HEK293T (cell line): ENCODE results near the gene CLNS1A.

Experiments
- CTCF ChIA-PET: fragments of 350-600 bp; formaldehyde crosslinking; extraction: SDS; loops from one replicate; lab custom pipeline; 2021; ENCODE audit warnings: antibody characterized with exemption, inconsistent platforms; lab: Yijun Ruan, JAX
- POLR2A ChIA-PET: fragments of 350-600 bp; formaldehyde crosslinking; extraction: SDS; loops from one replicate; lab custom pipeline; 2020; ENCODE audit warnings: antibody characterized with exemption, inconsistent platforms; lab: Yijun Ruan, JAX
- DNase-seq: peaks from one replicate; pipeline ENCODE4 v3.0.0; 2012; ENCODE audit warnings: mixed read lengths; ENCODE audit errors: extremely low spot score
- ARNT ChIP-seq: fragments of 450-650 bp; IDR thresholded peaks from 2 replicates; pipeline ENCODE4 v1.6.1; 2017; ENCODE audit warnings: mild to moderate bottlenecking
- BHLHE40 ChIP-seq: fragments of 450-650 bp; IDR thresholded peaks from 2 replicates; pipeline ENCODE4 v1.6.1; 2016; ENCODE audit warnings: mild to moderate bottlenecking, moderate library complexity, borderline replicate concordance
- CTBP1 ChIP-seq: fragments of 450-650 bp; IDR thresholded peaks from 2 replicates; pipeline ENCODE4 v1.6.1; 2016; ENCODE audit warnings: borderline replicate concordance
- ELF4 ChIP-seq: fragments of 450-650 bp; IDR thresholded peaks from 2 replicates; pipeline ENCODE4 v1.6.1; 2017; ENCODE audit warnings: antibody characterized with exemption
- FOXA1 ChIP-seq: fragments of 450-650 bp; IDR thresholded peaks from 2 replicates; pipeline ENCODE4 v1.6.1; 2016; ENCODE audit warnings: mild to moderate bottlenecking
- FOXK2 ChIP-seq: fragments of 450-650 bp; IDR thresholded peaks from 2 replicates; pipeline ENCODE4 v1.6.1; 2016; ENCODE audit warnings: mild to moderate bottlenecking
- FOXM1 ChIP-seq: fragments of 450-650 bp; IDR thresholded peaks from 2 replicates; pipeline ENCODE4 v1.6.1; 2017; ENCODE audit warnings: mild to moderate bottlenecking, borderline replicate concordance
- HDGF ChIP-seq: fragments of 450-650 bp; IDR thresholded peaks from 2 replicates; pipeline ENCODE4 v1.6.1; 2017; ENCODE audit warnings: antibody characterized with exemption, borderline replicate concordance
- L3MBTL2 ChIP-seq: fragments of 450-650 bp; conservative IDR thresholded peaks from 2 replicates; pipeline ENCODE4 v1.6.1; 2016; ENCODE audit warnings: mild to moderate bottlenecking
- LEF1 ChIP-seq: fragments of 450-650 bp; IDR thresholded peaks from 2 replicates; pipeline ENCODE4 v1.6.1; 2017; ENCODE audit warnings: mild to moderate bottlenecking, borderline replicate concordance
- NFRKB ChIP-seq: fragments of 450-650 bp; IDR thresholded peaks from 2 replicates; pipeline ENCODE4 v1.6.1; 2016; ENCODE audit warnings: mild to moderate bottlenecking, moderate library complexity
- PKNOX1 ChIP-seq: fragments of 450-650 bp; IDR thresholded peaks from 2 replicates; pipeline ENCODE4 v1.6.1; 2016
- SP1 ChIP-seq: fragments of 450-650 bp; IDR thresholded peaks from 2 replicates; pipeline ENCODE4 v1.6.1; 2017
- SUZ12 ChIP-seq: fragments of 450-650 bp; IDR thresholded peaks from 2 replicates; pipeline ENCODE4 v1.6.1; 2016; ENCODE audit warnings: mild to moderate bottlenecking
- TARDBP ChIP-seq: fragments of 450-650 bp; IDR thresholded peaks from 2 replicates; pipeline ENCODE4 v1.6.1; 2016
- ZNF384 ChIP-seq: fragments of 450-650 bp; IDR thresholded peaks from 2 replicates; pipeline ENCODE4 v1.6.1; 2016

CLNS1A gene

GRCh38 chr11:77665240-77665965 lies 27.8 kb upstream of the CLNS1A start:
- ChIA-PET POLR2A (no interaction called here), CTCF (no interaction called here)
- no peak for DNase-seq
- TF ChIP-seq LEF1 (no peak), TARDBP (no peak)

GRCh38 chr11:77661670-77662069 lies 24.1 kb upstream of the CLNS1A start:
- ChIA-PET CTCF (no interaction called here), POLR2A (no interaction called here)
- no peak for DNase-seq
- TF ChIP-seq CTBP1, result no peak
- no peak for TF ChIP-seq LEF1
- TF ChIP-seq SP1, result no peak
- no peak for TF ChIP-seq PKNOX1
- no peak for TF ChIP-seq HDGF
- TF ChIP-seq ELF4, result no peak

- ChIA-PET CTCF (no interaction called here), POLR2A (interaction anchor here (1.2 kb wide), 1 partner anchor 334 kb away, joined by 3 read pairs; the partner anchor contains the start of gene INTS4)
- DNase-seq, result no peak
- TF ChIP-seq ELF4 (no peak), ZNF384 (no peak), HDGF (no peak), L3MBTL2 (no peak), LEF1 (no peak), PKNOX1 (no peak), BHLHE40 (no peak), FOXM1 (no peak), SUZ12 (no peak), ARNT (no peak), FOXA1 (no peak), TARDBP (no peak), FOXK2 (no peak), SP1 (no peak), NFRKB (no peak), CTBP1 (no peak)
Observed at GRCh38 chr11:77660947-77661346, 23.4 kb upstream of the CLNS1A start.

GRCh38 chr11:77658213-77659013 lies 20.8 kb upstream of the CLNS1A start:
- no peak for TF ChIP-seq PKNOX1
- no peak for TF ChIP-seq L3MBTL2
- no peak for TF ChIP-seq FOXK2
- TF ChIP-seq HDGF, result no peak
- TF ChIP-seq FOXA1, result no peak
- TF ChIP-seq ARNT, result no peak
- no peak for TF ChIP-seq LEF1
- no peak for TF ChIP-seq SP1
- no peak for TF ChIP-seq ELF4
- TF ChIP-seq BHLHE40, result no peak
- no peak for TF ChIP-seq FOXM1
- TF ChIP-seq ZNF384, result no peak
- no peak for TF ChIP-seq SUZ12
- no peak for TF ChIP-seq TARDBP
- no peak for TF ChIP-seq CTBP1
- TF ChIP-seq NFRKB, result no peak
- POLR2A ChIA-PET, result no interaction called here
- DNase-seq, result no peak
- CTCF ChIA-PET, result no interaction called here

- no peak for TF ChIP-seq SUZ12
- no peak for TF ChIP-seq CTBP1
- TF ChIP-seq BHLHE40, result no peak
- no peak for TF ChIP-seq LEF1
- no peak for TF ChIP-seq TARDBP
- TF ChIP-seq NFRKB, result no peak
- no peak for TF ChIP-seq HDGF
- no peak for TF ChIP-seq ARNT
- POLR2A ChIA-PET, result no interaction called here
- CTCF ChIA-PET, result no interaction called here
- no peak for DNase-seq
Observed at GRCh38 chr11:77656362-77656761, 18.8 kb upstream of the CLNS1A start.
